ENCODE data around the gene LMNA. TPM values are rescaled to one million over a fixed set of nuclear protein-coding genes. Genes with fewer than 3 reads are reported as not detected.

The LMNA gene
- total RNA-seq, 1 experiment from 2014 or later: 576 TPM

DNA sequence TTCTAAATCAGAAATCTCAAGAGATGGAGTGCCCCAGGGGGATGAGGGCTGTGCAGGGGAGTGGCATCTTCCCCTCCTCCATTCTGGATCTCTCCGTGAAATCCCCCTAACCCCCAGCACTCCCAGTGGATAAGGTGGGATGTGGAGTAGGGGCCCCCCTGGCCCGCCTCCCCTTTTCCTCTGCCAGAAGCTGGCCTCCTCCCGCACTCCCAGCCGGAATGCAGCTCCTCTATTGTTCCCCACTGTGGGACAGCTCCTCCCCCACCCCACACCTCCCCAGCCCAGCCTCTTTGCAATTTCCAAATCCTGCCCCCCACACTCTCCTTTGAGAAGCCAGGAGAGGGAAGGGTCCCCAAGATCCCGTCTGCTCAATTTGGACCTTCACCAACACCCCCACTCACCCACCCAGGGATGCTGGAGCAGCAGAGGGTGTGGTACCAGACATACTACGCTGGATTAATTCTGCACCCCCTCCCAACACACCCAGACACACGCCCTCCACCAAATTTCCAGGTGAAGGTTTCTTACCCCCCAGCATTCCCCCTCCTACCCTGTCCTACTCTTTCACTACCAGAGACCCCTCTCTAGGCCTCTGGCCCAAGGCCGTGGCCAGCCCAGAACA lies 34.2 kb upstream of the LMNA start:
- in situ Hi-C loops (cut with HindIII; ENCODE audit: low pct_unique_long_range_greater_than_20kb, low sequenced_read_pairs): no loop called here

GRCh38 chr1:156080863-156081179 lies 33.7 kb upstream of the LMNA start:
- in situ Hi-C loops (cut with HindIII; ENCODE audit: low pct_unique_long_range_greater_than_20kb, low sequenced_read_pairs): no loop called here
- no peak for DNase-seq (ENCODE audit: low read depth, low spot score)

More for the DNA sequence above, 34.2 kb upstream of the LMNA start:
- DNase-seq (ENCODE audit: low read depth, low spot score): no peak

DNA sequence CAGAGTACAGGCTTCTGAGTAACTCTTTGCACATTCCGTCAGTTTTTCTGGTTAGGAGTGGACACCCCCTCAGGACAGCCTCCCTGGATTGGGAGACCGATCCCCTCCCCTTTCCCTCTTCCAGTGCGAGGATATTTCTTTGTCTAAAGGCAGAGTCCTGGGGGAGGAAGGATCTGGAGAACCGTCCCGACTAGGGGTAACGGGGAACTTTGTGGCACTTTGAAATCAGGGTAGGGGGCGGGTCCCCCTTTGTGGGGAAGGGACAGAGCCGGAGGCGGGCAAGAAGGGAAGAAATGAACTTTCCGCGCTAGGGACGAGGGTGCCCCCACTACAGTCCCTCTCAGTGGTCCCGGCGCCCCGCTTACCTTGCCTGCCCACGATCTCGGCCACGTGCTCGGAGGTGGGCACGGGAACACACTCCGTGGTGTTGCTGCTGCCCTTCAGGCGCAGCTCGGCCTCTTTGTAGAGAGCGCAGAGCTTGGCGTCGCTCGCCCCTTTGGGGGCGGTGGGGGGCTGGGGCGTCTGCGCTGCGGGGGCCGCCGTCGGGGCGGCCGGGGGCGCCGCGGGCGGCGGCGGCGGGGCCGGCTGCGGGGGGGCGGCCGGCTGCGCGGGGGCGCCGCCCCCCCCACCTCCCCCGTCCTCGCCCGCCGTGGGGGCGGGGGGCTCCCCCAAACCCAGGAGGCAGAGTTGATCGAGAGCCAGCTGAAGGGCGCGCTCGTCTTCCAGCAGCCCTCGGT lies 33.2 kb upstream of the LMNA start:
- DNase-seq (ENCODE audit: low read depth, low spot score): no peak
- in situ Hi-C loops (cut with HindIII; ENCODE audit: low pct_unique_long_range_greater_than_20kb, low sequenced_read_pairs): no loop called here

DNA sequence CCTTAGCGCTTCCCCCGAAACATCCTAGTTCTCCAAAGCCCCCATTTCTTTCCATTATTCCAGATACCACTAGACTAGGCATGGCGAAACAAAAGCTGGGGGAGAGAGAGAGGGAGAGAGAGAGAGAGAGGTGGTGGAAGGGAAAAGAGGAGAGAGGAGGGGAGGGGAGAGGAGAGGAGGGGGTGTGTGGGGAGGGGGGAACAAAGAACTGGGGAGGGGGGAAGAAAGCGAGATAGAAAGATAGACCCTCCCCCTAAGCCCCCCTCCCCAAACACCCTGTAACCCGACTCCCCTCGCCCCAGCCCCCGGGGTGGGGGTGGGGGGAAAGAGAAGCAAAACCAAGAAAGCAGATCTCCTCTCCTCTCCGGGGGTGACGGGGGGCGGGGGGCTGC lies 32.6 kb upstream of the LMNA start:
- in situ Hi-C loops (cut with HindIII; ENCODE audit: low pct_unique_long_range_greater_than_20kb, low sequenced_read_pairs): no loop called here

DNA sequence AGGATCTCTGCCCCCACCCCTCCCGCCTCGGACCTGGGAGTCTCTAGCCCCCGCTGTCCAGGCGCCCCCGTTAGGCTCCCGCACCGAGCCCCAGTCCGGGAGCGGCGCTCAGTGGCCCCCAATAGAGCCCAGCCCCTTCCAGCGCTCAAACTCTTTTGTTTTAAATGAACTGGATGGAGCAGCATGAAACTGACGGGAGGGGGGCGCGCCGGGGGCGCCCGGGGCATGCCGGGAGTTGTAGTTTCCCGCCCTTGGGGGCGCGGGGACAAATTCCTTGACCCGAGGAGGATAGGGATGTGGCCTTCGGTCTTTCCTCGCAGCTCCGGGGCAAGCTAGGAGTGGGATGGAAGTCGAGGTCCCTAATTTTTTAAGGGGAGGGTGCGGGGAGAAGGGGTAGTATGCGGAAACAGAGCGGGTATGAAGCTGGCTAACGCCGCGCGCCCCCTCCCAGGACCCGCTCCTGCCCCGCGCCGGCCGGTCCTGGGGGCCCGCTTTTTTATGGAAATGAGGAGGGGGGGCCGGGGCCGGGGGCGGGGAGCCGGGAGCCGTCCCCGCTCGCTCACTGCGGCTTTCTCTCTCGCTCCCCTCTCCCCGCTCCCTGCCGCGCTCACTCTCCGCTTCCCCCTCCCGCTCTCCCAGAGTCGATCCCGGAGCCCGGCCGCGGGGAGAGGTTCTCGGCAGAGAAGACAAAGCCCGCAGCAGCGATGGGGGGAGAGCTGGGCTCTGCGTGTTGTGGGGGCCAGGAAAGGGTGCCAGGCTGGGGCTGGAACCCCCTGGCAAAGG lies 32.0 kb upstream of the LMNA start, which contains the start of gene MEX3A:
Gene MEX3A (minus strand): TSS at position 157 of the 783 bp plus-strand sequence. CDS start 467 bp downstream, outside the sequence.
- DNase-seq (ENCODE audit: low read depth, low spot score): peak; percentile 59
- in situ Hi-C loops (cut with HindIII; ENCODE audit: low pct_unique_long_range_greater_than_20kb, low sequenced_read_pairs): no loop called here

More for the DNA sequence above, 32.6 kb upstream of the LMNA start:
- no peak for DNase-seq (ENCODE audit: low read depth, low spot score)

GRCh38 chr1:156083800-156084790 lies 30.4 kb upstream of the LMNA start:
- DNase-seq (ENCODE audit: low read depth, low spot score): no peak
- in situ Hi-C loops (cut with HindIII; ENCODE audit: low pct_unique_long_range_greater_than_20kb, low sequenced_read_pairs): no loop called here

- in situ Hi-C loops (cut with HindIII; ENCODE audit: low pct_unique_long_range_greater_than_20kb, low sequenced_read_pairs): no loop called here
- peak; percentile 44 for DNase-seq (ENCODE audit: low read depth, low spot score)
Observed at GRCh38 chr1:156086256-156086662, 28.3 kb upstream of the LMNA start.

GRCh38 chr1:156089704-156090103 lies 24.8 kb upstream of the LMNA start:
- DNase-seq (ENCODE audit: low read depth, low spot score): no peak
- in situ Hi-C loops (cut with HindIII; ENCODE audit: low pct_unique_long_range_greater_than_20kb, low sequenced_read_pairs): no loop called here

- no peak for DNase-seq (ENCODE audit: low read depth, low spot score)
- in situ Hi-C loops (cut with HindIII; ENCODE audit: low pct_unique_long_range_greater_than_20kb, low sequenced_read_pairs): no loop called here
Observed at GRCh38 chr1:156090138-156090839, 24.2 kb upstream of the LMNA start.

- peak; percentile 83 for DNase-seq (ENCODE audit: low read depth, low spot score)
- in situ Hi-C loops (cut with HindIII; ENCODE audit: low pct_unique_long_range_greater_than_20kb, low sequenced_read_pairs): no loop called here
Observed at GRCh38 chr1:156090840-156091188, 23.7 kb upstream of the LMNA start.

DNA sequence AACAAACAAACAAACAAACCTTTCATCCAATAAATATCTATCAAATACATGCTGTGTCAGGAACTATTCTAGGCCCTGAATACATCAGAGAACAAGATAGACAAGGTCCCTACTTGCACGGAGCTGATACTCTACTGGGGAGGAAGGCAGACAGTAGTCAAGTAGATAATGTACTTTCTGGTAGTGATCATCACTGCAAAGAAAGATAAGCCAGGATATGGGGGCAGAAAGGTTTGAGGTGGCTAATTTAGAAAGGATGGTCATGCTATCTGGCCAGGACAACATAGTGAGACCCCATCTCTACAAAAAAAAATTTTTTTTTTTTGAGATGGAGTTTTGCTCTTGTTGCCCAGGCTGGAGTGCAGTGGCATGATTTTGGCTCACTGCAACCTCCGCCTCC lies 22.9 kb upstream of the LMNA start:
- in situ Hi-C loops (cut with HindIII; ENCODE audit: low pct_unique_long_range_greater_than_20kb, low sequenced_read_pairs): no loop called here
- DNase-seq (ENCODE audit: low read depth, low spot score): no peak

- DNase-seq (ENCODE audit: low read depth, low spot score): no peak
- in situ Hi-C loops (cut with HindIII; ENCODE audit: low pct_unique_long_range_greater_than_20kb, low sequenced_read_pairs): no loop called here
Observed at GRCh38 chr1:156095906-156096508, 18.5 kb upstream of the LMNA start.

DNA sequence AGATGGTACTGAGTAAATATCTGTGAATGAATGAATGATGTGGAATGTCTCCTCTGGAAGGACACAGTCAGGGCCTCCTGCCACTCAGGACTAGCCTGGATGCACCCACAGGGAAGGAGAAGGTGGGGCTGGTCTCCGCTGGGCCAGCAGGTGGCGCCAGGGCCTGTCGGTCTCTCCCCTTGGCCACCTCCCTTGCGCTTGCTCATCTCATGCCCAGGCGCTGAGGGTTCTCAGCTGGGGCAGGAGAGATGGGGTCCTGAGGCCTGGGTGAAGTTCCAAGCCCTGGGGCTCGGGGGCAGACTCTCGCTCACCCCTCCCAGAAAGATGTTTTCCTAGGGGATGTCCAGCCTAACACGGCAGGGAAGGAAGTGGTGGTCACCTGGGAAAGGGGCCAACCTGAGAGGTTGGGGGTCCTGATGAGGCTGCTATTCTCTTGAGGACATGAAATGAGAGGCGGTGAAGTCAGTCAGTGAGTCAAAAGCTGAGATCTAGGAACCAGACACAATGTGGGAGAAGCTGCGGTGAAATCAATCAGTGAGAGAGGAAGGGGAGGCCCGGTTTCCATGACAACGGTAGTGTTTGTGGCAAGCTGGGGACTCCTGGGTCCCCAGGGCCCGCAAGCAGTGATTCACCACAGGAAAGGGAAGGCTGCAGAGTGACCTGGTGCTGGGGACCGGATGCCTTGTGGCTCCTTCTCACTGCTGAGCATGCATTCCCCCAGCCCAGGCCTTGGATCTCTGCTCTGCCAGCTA lies 17.7 kb upstream of the LMNA start:
- in situ Hi-C loops (cut with HindIII; ENCODE audit: low pct_unique_long_range_greater_than_20kb, low sequenced_read_pairs): no loop called here
- peak; percentile 88 for DNase-seq (ENCODE audit: low read depth, low spot score)

DNA sequence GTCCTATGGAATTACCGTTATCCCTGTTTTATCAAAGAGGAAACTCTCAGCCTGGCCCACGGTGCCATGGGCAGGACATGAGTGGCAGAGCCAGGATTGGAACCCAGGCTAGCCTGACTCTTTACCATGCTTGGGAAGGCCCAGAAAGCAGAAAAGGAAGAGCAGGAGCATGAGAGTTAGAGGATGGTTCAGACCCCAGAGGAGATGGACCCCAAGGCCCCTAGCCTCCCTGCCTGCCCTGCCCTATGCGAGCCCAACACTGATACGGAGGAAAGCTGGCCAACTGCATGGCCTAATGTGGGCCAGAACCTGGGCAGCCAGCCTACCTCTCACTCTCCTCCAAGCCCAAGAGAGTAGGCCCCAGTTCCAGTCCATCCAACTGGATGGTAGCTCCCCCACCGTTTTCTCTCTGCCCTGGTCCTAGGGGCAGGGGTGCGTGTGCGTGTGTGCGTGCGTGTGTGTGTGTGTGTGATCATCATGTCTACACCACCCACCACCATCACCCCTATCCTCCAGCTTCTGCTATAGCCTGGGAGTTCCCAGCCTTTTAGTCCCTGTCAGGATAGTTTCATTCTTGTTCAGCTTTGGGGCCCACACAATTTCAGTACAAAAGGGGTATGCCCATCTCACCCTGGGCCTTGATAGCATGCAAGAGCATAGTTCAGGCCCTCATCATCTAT lies 16.9 kb upstream of the LMNA start:
- in situ Hi-C loops (cut with HindIII; ENCODE audit: low pct_unique_long_range_greater_than_20kb, low sequenced_read_pairs): no loop called here
- DNase-seq (ENCODE audit: low read depth, low spot score): no peak

- DNase-seq (ENCODE audit: low read depth, low spot score): no peak
- in situ Hi-C loops (cut with HindIII; ENCODE audit: low pct_unique_long_range_greater_than_20kb, low sequenced_read_pairs): no loop called here
Observed at GRCh38 chr1:156098784-156099183, 15.7 kb upstream of the LMNA start.

- in situ Hi-C loops (cut with HindIII; ENCODE audit: low pct_unique_long_range_greater_than_20kb, low sequenced_read_pairs): no loop called here
Observed at GRCh38 chr1:156099282-156099681, 15.2 kb upstream of the LMNA start.

More at GRCh38 chr1:156099282-156099681, 15.2 kb upstream of the LMNA start:
- DNase-seq (ENCODE audit: low read depth, low spot score): no peak
